Liver (tissue), 3 donors: Measurements from ENCODE around the gene ECPAS.

ENCODE experiments used
- EGR1 ChIP-seq, 2 donors: IDR thresholded peaks; 2 replicates each; pipeline ENCODE4 v1.6.1; 2016 to 2018; ENCODE audit warnings: antibody characterized with exemption in 2 of 2, low read depth in 2 of 2
- RAD21 ChIP-seq, 2 donors: IDR thresholded peaks; 2 replicates each; pipeline ENCODE4 v1.6.1; 2016; ENCODE audit warnings: antibody characterized with exemption in 2 of 2, mild to moderate bottlenecking in 2 of 2
- SP1 ChIP-seq: IDR thresholded peaks from 2 replicates; pipeline ENCODE4 v1.6.1; 2018; ENCODE audit warnings: antibody characterized with exemption, mild to moderate bottlenecking
- TF ChIP-seq, protein P1 (sequence below): fragments of 150-350 bp; IDR thresholded peaks from 2 replicates; pipeline ENCODE4 v1.5.1; 2017; ENCODE audit warnings: improper control_type of control experiment, low read depth, low read length; ENCODE audit not compliant: missing input control
- TF ChIP-seq, protein P2 (sequence below): IDR thresholded peaks from 2 replicates; pipeline ENCODE4 v1.6.1; 2016; ENCODE audit warnings: antibody characterized with exemption, mild to moderate bottlenecking
- TF ChIP-seq, protein P3 (sequence below): IDR thresholded peaks from 2 replicates; pipeline ENCODE4 v1.6.1; 2016; ENCODE audit warnings: antibody characterized with exemption
- donor health status: healthy.
- donor health status: healthy.

DNA sequence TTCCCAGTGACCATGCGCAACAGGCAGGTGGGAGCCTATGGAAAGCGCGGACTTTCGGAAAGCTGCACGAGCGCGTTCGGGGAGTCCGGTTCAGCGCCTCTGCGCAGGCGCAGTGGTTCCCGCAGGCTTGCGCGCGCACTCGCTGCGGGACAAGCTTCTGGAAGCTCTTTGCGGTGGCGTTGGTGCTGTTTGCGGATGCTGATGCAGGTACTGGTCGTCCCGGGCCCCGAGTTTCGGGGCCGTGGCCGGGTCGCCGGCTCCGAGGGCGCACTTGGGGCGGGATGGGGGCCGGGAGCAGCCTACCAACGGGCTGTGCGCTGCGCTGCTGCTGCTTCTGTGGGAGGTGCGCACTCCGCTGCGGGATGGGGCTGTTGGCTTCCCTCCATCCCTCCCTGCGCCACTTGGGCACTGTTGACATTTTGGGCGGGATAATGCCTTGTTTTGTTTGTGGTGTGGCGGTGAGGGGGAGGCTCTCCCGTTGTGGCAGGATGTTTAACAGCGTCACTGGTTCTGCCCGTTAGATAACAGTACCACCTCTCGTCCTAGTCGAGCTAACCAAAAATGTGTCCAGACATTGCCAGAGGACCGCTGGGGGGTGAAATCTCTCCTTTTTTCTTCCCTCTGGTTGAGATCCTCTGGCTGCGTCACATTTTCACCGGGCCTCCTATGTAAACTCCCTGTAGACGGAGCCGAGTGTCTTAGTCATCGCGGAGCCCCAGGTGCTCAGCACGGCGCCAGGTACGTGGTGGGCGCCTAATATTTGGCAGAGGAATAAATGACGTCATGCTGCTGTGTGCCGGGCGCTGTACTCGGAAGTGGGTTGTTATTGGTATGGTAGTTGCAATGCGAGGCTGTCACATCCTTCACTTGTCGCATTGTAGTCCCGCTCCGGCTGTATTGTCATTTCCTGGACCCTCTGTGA is 41.1 kb upstream of the ECPAS start, which contains the start of gene ZNF483:
- TF ChIP-seq, protein P1, sequence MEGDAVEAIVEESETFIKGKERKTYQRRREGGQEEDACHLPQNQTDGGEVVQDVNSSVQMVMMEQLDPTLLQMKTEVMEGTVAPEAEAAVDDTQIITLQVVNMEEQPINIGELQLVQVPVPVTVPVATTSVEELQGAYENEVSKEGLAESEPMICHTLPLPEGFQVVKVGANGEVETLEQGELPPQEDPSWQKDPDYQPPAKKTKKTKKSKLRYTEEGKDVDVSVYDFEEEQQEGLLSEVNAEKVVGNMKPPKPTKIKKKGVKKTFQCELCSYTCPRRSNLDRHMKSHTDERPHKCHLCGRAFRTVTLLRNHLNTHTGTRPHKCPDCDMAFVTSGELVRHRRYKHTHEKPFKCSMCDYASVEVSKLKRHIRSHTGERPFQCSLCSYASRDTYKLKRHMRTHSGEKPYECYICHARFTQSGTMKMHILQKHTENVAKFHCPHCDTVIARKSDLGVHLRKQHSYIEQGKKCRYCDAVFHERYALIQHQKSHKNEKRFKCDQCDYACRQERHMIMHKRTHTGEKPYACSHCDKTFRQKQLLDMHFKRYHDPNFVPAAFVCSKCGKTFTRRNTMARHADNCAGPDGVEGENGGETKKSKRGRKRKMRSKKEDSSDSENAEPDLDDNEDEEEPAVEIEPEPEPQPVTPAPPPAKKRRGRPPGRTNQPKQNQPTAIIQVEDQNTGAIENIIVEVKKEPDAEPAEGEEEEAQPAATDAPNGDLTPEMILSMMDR = no peak
- TF ChIP-seq, protein P2, sequence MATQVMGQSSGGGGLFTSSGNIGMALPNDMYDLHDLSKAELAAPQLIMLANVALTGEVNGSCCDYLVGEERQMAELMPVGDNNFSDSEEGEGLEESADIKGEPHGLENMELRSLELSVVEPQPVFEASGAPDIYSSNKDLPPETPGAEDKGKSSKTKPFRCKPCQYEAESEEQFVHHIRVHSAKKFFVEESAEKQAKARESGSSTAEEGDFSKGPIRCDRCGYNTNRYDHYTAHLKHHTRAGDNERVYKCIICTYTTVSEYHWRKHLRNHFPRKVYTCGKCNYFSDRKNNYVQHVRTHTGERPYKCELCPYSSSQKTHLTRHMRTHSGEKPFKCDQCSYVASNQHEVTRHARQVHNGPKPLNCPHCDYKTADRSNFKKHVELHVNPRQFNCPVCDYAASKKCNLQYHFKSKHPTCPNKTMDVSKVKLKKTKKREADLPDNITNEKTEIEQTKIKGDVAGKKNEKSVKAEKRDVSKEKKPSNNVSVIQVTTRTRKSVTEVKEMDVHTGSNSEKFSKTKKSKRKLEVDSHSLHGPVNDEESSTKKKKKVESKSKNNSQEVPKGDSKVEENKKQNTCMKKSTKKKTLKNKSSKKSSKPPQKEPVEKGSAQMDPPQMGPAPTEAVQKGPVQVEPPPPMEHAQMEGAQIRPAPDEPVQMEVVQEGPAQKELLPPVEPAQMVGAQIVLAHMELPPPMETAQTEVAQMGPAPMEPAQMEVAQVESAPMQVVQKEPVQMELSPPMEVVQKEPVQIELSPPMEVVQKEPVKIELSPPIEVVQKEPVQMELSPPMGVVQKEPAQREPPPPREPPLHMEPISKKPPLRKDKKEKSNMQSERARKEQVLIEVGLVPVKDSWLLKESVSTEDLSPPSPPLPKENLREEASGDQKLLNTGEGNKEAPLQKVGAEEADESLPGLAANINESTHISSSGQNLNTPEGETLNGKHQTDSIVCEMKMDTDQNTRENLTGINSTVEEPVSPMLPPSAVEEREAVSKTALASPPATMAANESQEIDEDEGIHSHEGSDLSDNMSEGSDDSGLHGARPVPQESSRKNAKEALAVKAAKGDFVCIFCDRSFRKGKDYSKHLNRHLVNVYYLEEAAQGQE = no peak
- TF ChIP-seq RAD21 (IDR thresholded peaks at IDR 0.05) = no peak
- TF ChIP-seq EGR1 (IDR thresholded peaks at IDR 0.05; ENCODE audit: low read depth in 2 of 2) = no peak
- no peak for TF ChIP-seq SP1
- TF ChIP-seq, protein P3, sequence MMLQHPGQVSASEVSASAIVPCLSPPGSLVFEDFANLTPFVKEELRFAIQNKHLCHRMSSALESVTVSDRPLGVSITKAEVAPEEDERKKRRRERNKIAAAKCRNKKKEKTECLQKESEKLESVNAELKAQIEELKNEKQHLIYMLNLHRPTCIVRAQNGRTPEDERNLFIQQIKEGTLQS = no peak
